DMS79 (cell line): ENCODE data around the gene ADGRL1.
"Not testable (repeated sequence)": the region's sequence is repeated elsewhere in the genome, so short reads cannot be mapped to it uniquely, and the experiment has no call there.

Experiments used
- DNase-seq: peaks from one replicate; lab custom pipeline; 2025; lab: John Stamatoyannopoulos, UW

Gene ADGRL1

DNA sequence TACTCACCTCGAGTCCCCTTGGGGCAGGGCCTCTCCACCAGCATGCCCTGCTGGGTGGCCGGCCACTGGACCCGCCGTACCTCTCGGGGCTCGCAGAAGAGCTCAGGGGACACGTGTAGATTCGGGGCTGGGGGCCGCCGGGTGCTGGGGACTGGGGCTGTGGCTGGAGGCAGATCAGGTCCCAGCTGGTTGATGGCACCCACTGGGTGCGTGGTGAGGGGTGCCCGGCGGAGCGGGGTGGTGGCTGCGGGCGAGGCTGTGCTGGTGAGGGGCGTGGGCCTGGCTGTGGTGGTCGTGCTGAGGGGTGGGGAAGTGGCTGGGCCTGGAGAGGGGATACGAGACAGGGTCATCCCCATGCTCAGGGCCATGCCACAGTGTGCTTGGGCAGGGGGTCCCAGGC lies 44.7 kb downstream of the ADGRL1 start:
- no peak for DNase-seq

DNA sequence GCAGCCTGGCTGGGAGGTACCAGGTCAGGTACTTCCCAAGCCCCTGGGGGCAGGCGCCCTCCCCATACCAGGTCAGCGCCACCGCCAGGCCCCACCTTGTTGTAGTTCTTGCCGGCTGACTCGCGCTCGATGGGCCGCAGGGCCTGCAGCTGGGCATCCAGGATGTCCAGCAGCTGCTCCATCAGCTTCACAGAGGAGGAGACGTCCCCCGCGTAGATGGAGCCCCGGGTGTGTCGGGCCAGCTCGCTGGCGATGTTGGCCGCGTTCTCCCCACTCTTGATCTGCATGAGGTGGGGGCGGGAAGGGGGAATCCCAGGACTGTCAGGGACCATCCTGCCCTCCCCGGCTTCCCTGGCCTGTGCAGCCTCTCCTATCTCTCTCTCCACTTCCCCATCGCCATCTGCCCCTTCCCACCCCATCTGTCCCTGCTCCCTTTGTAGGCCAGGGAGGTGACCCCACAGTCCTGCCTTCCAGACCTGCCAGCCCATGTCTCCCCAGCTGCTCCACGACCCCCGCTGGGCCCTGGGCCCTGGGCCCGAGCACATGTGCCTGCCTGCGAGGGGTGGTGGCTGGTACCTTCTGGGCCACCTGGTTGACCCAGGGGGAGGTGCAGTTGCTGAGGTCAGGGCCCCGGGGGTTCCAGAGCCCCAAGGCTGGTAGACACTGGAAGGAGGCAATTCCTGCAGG lies 45.8 kb downstream of the ADGRL1 start:
- DNase-seq: no peak

DNA sequence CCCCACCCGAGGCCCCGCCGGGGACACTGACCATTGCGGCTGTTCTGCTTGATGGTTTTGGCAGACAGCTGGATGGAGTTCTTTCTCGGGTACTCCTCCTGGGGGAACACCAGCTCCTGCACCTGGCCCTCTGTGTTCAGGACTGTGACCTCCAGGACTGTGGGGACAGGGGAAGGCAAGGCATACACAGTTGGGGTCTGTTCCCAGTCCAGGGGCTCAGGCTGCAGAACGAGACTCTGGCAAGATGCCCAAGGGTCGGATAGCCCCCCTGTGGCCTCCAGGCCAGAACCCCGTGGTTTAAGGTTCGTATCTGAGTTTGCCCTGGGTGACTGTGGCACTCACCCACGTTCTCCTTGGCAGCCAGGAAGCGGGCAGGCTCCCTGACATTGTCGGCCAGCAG lies 46.9 kb downstream of the ADGRL1 start:
- no peak for DNase-seq

- DNase-seq: no peak
Observed at GRCh38 chr19:14158276-14159023, 47.5 kb downstream of the ADGRL1 start.

- no peak for DNase-seq
Observed at GRCh38 chr19:14156971-14157717, 48.8 kb downstream of the ADGRL1 start.

DNA sequence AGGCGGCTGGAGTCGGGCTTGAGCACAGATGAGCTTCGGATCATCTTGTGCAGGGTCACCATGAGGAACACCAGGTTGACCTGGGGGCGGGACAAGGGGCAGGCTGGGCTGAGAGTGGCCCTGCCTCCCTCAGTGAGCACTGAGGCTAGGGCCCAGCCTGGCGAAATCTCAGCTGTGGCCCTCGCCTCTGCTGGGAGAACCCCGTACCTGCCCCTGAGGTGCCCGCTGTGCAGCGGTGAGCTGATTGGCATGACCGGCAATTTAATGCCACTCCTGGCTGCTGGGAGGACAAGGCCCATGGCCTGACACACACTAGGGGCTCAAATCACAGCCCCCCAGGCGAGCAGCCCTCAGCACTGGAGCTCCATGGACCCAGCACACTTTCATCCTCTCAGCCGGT lies 49.8 kb downstream of the ADGRL1 start:
- DNase-seq: no peak

DNA sequence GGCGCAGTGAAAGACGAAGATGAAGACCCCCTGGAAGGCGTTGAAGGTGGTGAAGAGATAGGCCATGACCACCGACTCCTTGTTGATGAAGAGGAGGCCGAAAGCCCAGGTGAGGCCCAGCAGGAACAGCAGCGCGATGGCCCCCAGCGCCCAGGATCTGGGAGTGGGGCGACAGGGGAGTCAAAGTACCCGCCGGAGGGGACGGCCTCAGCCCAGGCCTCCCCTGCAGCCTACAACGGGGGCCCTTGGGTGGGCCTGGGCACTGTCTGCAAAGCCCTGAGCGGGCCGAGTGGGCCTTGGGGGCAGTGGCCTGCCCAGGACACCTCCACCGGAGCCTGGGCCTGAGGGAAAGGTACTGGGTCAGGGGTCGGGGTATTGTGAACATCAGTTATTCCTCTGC lies 50.6 kb downstream of the ADGRL1 start:
- DNase-seq: no peak

DNA sequence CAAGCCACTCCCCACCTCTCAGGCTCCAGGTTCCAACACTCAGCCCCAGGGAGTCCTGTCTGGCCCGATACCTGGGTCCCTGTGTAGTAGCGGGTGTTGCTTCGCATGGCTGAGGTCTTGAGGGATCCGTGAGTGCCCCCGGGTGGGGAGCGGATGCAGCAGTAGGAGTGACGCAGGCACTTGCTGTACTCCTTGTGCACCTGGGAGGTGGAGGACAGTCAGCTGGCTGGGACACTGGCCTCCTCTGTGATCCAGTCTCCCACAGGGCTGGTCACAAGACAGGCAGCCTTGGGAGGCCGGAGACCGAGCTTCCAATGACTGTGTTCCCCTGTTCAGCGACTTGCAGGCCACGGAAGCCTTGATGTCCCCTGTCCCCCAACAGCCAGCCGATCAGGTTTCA lies 53.3 kb downstream of the ADGRL1 start:
- DNase-seq: no peak

DNA sequence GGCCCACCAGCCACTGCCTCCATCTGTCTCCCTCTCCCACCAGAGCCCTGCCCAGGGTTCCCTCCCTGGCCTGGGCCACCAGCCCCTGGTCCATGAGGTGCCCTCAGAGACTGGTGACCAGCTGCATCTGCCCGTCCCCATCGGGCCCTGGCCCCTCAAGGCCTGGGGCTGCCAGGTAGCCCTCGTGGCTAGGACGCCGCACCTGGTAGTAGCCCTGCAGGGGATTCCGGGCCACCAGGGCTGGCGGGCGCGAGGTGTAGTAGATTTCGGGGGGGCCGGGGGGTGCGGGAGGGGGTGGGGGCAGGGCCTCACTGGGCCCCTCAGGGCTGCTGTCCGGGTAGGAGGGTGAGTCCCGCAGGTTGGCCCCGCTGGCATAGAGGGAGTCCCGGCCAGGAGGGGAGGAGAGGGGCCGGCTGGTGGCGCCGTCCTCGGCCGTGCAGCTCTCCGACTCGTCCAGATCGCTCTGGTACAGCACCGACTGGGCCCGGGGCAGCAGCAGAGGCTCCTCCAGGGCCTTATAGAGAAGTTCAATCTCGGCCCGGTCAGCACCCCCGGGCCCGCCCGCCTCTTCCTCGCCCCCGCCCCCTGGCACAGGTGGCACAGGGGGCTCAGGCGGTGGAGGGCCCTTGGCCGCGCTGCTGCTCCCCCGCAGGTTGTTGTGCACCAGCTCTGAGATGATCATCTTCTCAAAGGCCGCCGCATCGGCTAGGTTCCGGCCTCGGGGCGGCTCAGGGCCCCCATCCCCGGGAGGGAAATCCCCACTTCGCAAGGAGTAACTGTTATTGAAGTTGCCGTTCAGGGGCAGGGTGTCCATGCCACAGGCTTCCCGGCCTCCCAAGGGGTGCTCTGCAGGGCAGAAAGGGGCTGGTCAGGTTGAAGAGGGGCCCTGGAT lies 55.0 kb downstream of the ADGRL1 start:
- DNase-seq: no peak

GRCh38 chr19:14150041-14150769 lies 55.8 kb downstream of the ADGRL1 start:
- DNase-seq: no peak

GRCh38 chr19:14149509-14149994 lies 56.4 kb downstream of the ADGRL1 start:
- no peak for DNase-seq

GRCh38 chr19:14148751-14149410 lies 57.1 kb downstream of the ADGRL1 start:
- no peak for DNase-seq

DNA sequence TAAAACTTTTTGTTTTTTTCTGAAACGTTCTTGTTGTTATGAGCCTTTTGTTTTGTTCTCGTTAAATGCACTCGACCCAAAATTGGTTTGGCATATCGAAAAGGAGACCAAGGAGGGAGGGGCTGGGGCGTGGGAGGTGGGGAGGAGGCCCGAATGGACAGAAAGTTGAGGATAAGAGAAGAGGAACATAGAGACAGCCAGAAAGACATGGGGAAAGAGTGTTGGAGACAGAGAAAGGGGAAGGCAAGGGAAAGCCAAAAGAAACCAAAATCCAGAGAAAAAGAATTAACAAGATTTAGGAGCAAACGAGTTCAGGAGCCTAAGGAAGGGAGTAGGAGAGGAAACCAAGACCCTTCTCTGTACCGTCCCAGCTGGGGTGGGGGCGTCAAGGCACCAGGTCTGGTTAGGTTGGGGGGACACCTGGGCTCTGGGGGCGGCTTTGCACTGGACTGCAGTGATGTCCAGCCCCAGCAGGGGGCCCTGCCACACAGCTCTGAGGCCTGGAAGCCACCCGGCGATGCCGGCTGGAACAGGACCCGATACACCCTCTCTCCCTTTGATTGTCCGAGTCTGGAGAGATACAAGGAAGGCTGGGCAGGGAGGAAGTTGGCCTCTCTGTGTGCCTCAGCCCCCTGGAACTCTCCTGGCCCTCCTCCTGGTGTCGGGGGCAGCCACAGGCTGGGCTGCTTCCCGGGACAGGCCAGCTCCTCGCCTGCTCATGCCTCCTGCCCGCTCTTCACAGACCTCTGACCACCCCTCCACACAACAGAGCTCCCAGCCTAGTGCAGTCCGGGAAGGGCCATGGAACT lies 58.0 kb downstream of the ADGRL1 start:
- peak; percentile 9 for DNase-seq

GRCh38 chr19:14146789-14147216 lies 59.2 kb downstream of the ADGRL1 start:
- no peak for DNase-seq

DNA sequence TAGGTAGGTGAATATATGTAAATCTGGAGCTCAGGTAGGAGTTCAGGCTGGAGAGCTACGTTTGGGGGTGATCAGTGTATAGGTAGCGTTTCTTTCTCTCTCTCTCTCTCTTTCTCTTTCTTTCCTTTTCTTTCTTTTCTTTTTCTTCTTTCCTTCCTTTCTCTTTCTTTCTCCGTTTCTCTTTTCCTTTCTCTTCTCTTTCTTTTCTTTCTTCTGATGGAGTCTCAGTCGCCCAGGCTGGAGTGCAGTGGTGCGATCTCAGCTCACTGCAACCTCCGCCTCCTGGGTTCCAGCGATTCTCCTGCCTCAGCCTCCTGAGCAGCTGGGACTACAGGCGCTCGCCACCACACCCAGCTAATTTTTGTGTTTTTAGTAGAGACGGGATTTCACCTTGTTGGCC lies 59.8 kb downstream of the ADGRL1 start:
- DNase-seq: not testable (repeated sequence)

- no peak for DNase-seq
Observed at GRCh38 chr19:14145381-14145780, 60.6 kb downstream of the ADGRL1 start.

GRCh38 chr19:14142262-14143190 lies 63.4 kb downstream of the ADGRL1 start:
- no peak for DNase-seq

DNA sequence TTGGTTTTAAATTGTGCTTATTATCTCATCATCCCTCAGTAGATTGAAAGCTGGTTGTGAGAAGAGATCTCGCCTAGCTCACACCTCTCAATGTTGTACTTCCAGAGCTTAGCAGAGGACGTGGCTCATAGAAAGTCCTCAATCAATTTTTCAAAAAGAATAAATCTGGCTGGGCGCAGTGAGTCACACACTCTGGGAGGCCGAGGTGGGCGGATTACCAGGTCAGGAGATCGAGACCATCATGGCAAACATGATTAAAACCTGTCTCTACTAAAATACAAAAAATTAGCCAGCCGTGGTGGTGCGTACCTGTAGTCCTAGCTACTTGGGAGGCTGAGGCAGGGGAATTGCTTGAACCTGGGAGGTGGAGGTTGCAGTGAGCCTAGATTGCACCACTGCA lies 64.9 kb downstream of the ADGRL1 start:
- DNase-seq: no peak

GRCh38 chr19:14139944-14140343 lies 66.0 kb downstream of the ADGRL1 start:
- no peak for DNase-seq
